Spleen (tissue), 11 donors: ENCODE data around the gene ECPAS. TPM values are rescaled to one million over a fixed set of nuclear protein-coding genes. Genes with fewer than 3 reads are reported as not detected.
"Not testable (repeated sequence)": the region's sequence is repeated elsewhere in the genome, so short reads cannot be mapped to it uniquely, and the experiment has no call there.

Source experiments
- DNase-seq: peaks from one replicate; pipeline ENCODE4 v3.0.0-alpha.2; 2020
- H3K27ac ChIP-seq, 8 donors: fragments of 200-600 bp; sonication (generic) in 7 of 8; 1 replicate in 4 of 8; 2 replicates in 4 of 8; pipeline versions ENCODE4 v1.5.0 to v1.8.0; 2016 to 2021; ENCODE audit warnings: inconsistent platforms in 4 of 8, mild to moderate bottlenecking in 4 of 8, moderate library complexity in 1 of 8
- H3K27me3 ChIP-seq, 7 donors: fragments of 200-600 bp; sonication (generic) in 6 of 7; replicated peaks in 1 of 7; 1 replicate in 4 of 7; 2 replicates in 3 of 7; pipeline versions ENCODE4 v1.5.0 to v1.8.0; 2016 to 2021; ENCODE audit warnings: inconsistent platforms in 3 of 7, mild to moderate bottlenecking in 1 of 7
- H3K36me3 ChIP-seq, 6 donors: fragments of 200-600 bp; sonication (generic) in 5 of 6; 1 replicate in 4 of 6; 2 replicates in 2 of 6; pipeline versions ENCODE4 v1.5.0 to v1.8.0; 2016 to 2021; ENCODE audit warnings: inconsistent platforms in 2 of 6
- H3K4me1 ChIP-seq, 6 donors: fragments of 200-600 bp; sonication (generic) in 5 of 6; 1 replicate in 3 of 6; 2 replicates in 3 of 6; pipeline versions ENCODE4 v1.5.0 to v1.8.0; 2016 to 2021; ENCODE audit warnings: inconsistent platforms in 3 of 6
- H3K4me3 ChIP-seq, 8 donors: fragments of 200-600 bp; sonication (generic) in 7 of 8; 1 replicate in 4 of 8; 2 replicates in 4 of 8; pipeline versions ENCODE4 v1.5.0 to v1.8.0; 2016 to 2021; ENCODE audit warnings: inconsistent platforms in 4 of 8, mild to moderate bottlenecking in 4 of 8, moderate library complexity in 2 of 8
- H3K9me3 ChIP-seq, 8 donors: fragments of 200-600 bp; sonication (generic) in 7 of 8; 1 replicate in 4 of 8; 2 replicates in 4 of 8; pipeline versions ENCODE4 v1.5.0 to v1.8.0; 2016 to 2021; ENCODE audit warnings: inconsistent platforms in 4 of 8
- POLR2A ChIP-seq, 3 donors: fragments of 450-650 bp; IDR thresholded peaks; one replicate each; pipeline ENCODE4 v1.5.1; 2017; ENCODE audit warnings: antibody characterized with exemption in 3 of 3, mild to moderate bottlenecking in 1 of 3
- POLR2AphosphoS5 ChIP-seq, 3 donors: sonication (generic); formaldehyde crosslinking; IDR thresholded peaks; one replicate each; pipeline ENCODE4 v1.5.1; 2017; ENCODE audit warnings: antibody characterized with exemption in 3 of 3
- WGBS, 5 donors: extraction: QIAGEN DNeasy Blood & Tissue Kit in 3 of 5; methylation state at CpG; one replicate each; pipeline versions ENCODE4 v1.1.5 to v1.1.7; 2013 to 2018; 5-methylcytosine and 5-hydroxymethylcytosine counted together
- intact Hi-C: fragments of 100-400 bp; cut with DNase I; formaldehyde crosslinking; loops from one replicate; pipeline ENCODE4 v1.15.0; 2023; ENCODE audit warnings: low total_unique reads
- polyA plus RNA-seq, 3 donors: library from polyadenylated mRNA; stranded (reverse); fragments of 200-250 nt; gene quantifications; one replicate each; pipeline ENCODE4 v1.2.1, GENCODE V29; 2013
- total RNA-seq, 7 donors: library from RNA; depleted of rRNA in 3 of 7; stranded (reverse); fragments of >200 nt in 3 of 7; fragmentation: NEBNext Ultra II Directional in 4 of 7; extraction: Animal tissue kit (Norgen Biotek cat#: 25700) in 4 of 7; gene quantifications; one replicate each; pipeline versions ENCODE4 v1.1.0 to v1.2.1, GENCODE V29; 2016 to 2021
- TF ChIP-seq, protein P1 (sequence below), 11 experiments: fragments of 200-600 bp in 7 of 11; fragments of 450-650 bp in 4 of 11; sonication (generic) in 4 of 11; IDR thresholded peaks in 8 of 11; conservative IDR thresholded peaks in 3 of 11; 1 replicate in 7 of 11; 2 replicates in 4 of 11; pipeline versions ENCODE4 v1.4.0 to v1.8.0; 2016 to 2021; ENCODE audit warnings: antibody characterized with exemption in 11 of 11, inconsistent platforms in 4 of 11, mild to moderate bottlenecking in 1 of 11
- donor health status: healthy with polysubstance abuse.
- donor health status: DM: no; HTN: no; CAD: no; lungs with moderate emphysema.
- donor health status: DM: no; HTN: no; CAD: no.
- donor health status: Bipolar disorder and iron deficiency.
- donor health status: healthy.
- donor health status: DM: no; HTN: no; CAD: no.
- donor health status: DM: yes; HTN: yes; CAD: no.

Gene ECPAS
- total and polyA plus RNA-seq, 10 donors: 7.5 to 71.2 (median 56.2) TPM

DNA sequence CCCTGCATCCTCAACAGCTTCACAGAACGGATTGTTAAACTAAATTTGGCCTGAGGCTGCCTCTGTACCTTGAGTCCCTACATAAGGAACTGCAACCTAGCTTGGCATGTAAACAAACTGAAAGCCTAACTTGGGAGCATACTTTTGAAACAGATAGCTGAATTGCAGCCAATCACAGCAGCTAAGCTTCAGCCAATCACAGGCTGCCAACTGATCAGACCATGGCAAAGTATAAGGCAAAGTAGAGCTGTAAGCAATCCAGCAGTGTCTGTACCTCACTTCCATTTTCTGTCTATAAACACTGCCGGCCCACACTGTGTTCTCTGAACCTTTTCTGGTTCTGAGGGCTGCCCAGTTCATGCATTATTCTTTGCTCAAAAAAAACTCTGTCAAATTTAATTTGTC is 31.9 kb upstream of the ECPAS start:
- no peak for DNase-seq
- TF ChIP-seq POLR2AphosphoS5 (IDR thresholded peaks at IDR 0.05) (no peak), POLR2A (IDR thresholded peaks at IDR 0.05) (no peak)
- TF ChIP-seq, protein P1, sequence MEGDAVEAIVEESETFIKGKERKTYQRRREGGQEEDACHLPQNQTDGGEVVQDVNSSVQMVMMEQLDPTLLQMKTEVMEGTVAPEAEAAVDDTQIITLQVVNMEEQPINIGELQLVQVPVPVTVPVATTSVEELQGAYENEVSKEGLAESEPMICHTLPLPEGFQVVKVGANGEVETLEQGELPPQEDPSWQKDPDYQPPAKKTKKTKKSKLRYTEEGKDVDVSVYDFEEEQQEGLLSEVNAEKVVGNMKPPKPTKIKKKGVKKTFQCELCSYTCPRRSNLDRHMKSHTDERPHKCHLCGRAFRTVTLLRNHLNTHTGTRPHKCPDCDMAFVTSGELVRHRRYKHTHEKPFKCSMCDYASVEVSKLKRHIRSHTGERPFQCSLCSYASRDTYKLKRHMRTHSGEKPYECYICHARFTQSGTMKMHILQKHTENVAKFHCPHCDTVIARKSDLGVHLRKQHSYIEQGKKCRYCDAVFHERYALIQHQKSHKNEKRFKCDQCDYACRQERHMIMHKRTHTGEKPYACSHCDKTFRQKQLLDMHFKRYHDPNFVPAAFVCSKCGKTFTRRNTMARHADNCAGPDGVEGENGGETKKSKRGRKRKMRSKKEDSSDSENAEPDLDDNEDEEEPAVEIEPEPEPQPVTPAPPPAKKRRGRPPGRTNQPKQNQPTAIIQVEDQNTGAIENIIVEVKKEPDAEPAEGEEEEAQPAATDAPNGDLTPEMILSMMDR (IDR thresholded peaks at IDR 0.05 in 8 of 11, conservative IDR thresholded peaks at IDR 0.05 in 3 of 11): no peak
- no peak overlapping the region for H3K4me3 ChIP-seq
- no peaks in the 10 kb centered on the region for H3K27me3 ChIP-seq
- peaks cover 0 to 13% (median 8%) of the 10 kb centered on the region in 8 donors for H3K9me3 ChIP-seq
- intact Hi-C loops: no loop called here
- 77 to 93% (median 86%) methylated on average over 2 of the region's 2 CpGs for WGBS, 5 donors
- H3K4me1 ChIP-seq: no peaks in the 10 kb centered on the region
- H3K36me3 ChIP-seq: no peaks in the 10 kb centered on the region
- H3K27ac ChIP-seq: no peak overlapping the region

DNA sequence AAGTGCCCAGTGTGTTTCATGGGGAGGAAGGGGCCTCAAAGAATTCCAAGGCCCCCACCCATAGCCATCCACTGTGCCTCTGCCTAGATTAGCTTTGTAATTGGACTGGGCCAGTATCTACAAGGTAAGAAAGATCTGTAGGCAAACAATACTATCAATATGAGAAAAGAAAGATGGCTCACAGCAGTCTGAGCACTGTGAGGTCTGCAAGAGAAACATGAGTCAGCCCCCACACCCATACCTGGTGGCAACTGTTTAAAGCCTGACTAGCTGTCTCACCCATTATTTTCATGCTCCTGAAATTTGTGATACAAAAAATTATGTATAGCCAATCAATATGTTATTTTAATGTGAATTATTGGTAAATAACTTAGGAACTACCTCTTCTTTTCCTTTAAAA is 30.8 kb upstream of the ECPAS start:
- TF ChIP-seq POLR2A (IDR thresholded peaks at IDR 0.05) (no peak), POLR2AphosphoS5 (IDR thresholded peaks at IDR 0.05) (no peak)
- TF ChIP-seq, protein P1 (IDR thresholded peaks at IDR 0.05 in 8 of 11, conservative IDR thresholded peaks at IDR 0.05 in 3 of 11): no peak

GRCh38 chr9:111511581-111511980 is 27.4 kb upstream of the ECPAS start:
- H3K4me1 ChIP-seq, H3K36me3 ChIP-seq, H3K27ac ChIP-seq, H3K27me3 ChIP-seq, intact Hi-C loops, H3K4me3 ChIP-seq, DNase-seq: not testable (repeated sequence)
- peaks cover 0 to 24% (median 16%) of the 10 kb centered on the region in 8 donors for H3K9me3 ChIP-seq
- 71 to 88% (median 81%) methylated on average over 6 of the region's 6 CpGs for WGBS, 5 donors

More for the DNA sequence above, 30.8 kb upstream of the ECPAS start:
- H3K9me3 ChIP-seq: peaks cover 0 to 21% (median 16%) of the 10 kb centered on the region in 8 donors
- no peaks in the 10 kb centered on the region for H3K4me1 ChIP-seq
- intact Hi-C loops: no loop called here
- no peak overlapping the region for H3K4me3 ChIP-seq
- H3K27me3 ChIP-seq: no peaks in the 10 kb centered on the region
- DNase-seq: no peak
- no peak overlapping the region for H3K27ac ChIP-seq
- H3K36me3 ChIP-seq: no peaks in the 10 kb centered on the region

DNA sequence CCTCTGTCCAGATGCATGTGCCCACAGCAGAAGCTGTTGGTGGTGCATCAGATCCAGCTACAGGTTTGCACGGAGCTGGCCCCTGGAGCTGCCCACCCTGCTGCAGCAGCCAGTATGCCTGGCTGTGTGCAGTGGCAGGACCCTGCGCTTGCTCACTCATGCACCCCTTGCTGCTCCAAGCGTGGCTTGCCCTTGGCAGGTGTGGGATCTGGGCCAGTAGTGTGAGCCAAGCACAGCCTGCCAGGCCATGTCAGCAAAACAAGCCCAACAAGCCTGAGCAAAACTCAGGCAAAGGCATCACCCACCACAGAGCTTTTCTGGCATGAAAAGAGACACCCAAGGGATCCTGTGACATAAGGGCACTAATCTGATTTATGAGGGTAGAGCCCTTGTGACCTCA is 18.3 kb upstream of the ECPAS start:
- TF ChIP-seq POLR2AphosphoS5 (IDR thresholded peaks at IDR 0.05) (no peak), POLR2A (IDR thresholded peaks at IDR 0.05) (no peak)
- TF ChIP-seq, protein P1 (IDR thresholded peaks at IDR 0.05 in 8 of 11, conservative IDR thresholded peaks at IDR 0.05 in 3 of 11): no peak
- 78 to 100% (median 91%) methylated on average over 1 to 3 of the region's 3 CpGs for WGBS, 5 donors
- Histone ChIP-seq H3K4me1 (no peaks in the 10 kb centered on the region), H3K36me3 (no peaks in the 10 kb centered on the region), H3K9me3 (peaks cover 0 to 5% (median 0%) of the 10 kb centered on the region in 8 donors), H3K4me3 (no peak overlapping the region), H3K27ac (no peak overlapping the region), H3K27me3 (no peaks in the 10 kb centered on the region)
- DNase-seq: no peak
- intact Hi-C loops: no loop called here

DNA sequence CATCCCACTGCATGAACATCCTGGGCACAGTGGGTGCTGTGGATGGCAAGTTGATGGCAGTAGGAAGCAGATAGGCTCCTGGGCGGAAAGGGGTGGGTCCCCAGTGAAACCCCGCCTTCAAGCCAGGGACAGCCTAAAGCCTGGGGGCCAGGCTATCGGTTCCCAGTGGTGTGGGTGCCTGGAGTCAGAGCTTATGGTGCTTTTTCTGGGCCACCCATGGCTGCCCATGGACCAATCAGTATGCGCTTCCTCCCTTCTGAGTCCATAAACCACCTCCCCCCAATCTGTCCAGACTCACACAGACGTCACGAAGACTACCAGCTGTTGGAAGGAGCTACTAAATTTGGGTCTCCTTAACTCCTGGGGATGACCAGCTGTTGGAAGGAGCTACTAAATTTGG is 17.5 kb upstream of the ECPAS start:
- no peak for DNase-seq
- Histone ChIP-seq H3K27ac (no peak overlapping the region), H3K27me3 (no peaks in the 10 kb centered on the region), H3K4me1 (no peaks in the 10 kb centered on the region), H3K36me3 (no peaks in the 10 kb centered on the region), H3K9me3 (peaks cover 0 to 5% (median 0%) of the 10 kb centered on the region in 8 donors), H3K4me3 (no peak overlapping the region)
- 86 to 100% (median 90%) methylated on average over 4 to 6 of the region's 6 CpGs for WGBS, 5 donors
- intact Hi-C loops: no loop called here
- TF ChIP-seq POLR2A (IDR thresholded peaks at IDR 0.05) (no peak), POLR2AphosphoS5 (IDR thresholded peaks at IDR 0.05) (no peak)
- TF ChIP-seq, protein P1 (IDR thresholded peaks at IDR 0.05 in 8 of 11, conservative IDR thresholded peaks at IDR 0.05 in 3 of 11): no peak
